GM18861 (cell line): ENCODE data around the gene LINGO1.

Experiments
- ATAC-seq: cut with Tn5 transposase; IDR thresholded peaks from one replicate; pipeline ENCODE4 v1.9.1; 2021; ENCODE audit not compliant: unreplicated experiment

LINGO1 gene

DNA sequence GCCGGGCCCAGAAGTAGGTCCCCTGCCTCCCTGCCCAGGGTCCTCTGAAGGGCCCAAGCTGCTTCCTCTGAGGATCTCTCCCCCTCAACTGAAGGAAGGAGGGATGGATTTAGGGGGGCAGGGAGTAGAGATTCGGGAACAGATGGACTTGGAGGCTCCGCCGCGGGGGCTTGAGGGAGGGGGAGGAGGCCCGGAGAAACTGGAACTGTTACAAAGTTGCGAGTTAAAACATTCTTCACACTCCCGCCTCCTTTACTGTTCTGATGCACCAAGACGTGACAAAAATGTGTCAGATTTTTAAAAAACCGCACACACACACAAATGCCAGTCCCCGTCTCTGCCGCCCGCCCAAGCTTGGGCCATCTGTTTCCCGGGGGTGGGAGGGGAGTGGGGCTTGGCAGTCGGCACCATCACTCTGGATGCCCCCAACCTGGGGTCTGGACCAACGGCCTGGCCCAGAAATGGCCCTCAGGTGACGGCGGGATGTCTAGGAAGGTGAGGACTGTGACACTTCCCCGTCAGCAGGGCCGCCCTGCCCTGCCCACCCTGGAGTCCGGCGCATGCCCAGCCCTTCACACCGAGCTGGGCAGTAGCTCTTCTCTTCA is 25.0 kb upstream of the LINGO1 start:
- no peak for ATAC-seq

DNA sequence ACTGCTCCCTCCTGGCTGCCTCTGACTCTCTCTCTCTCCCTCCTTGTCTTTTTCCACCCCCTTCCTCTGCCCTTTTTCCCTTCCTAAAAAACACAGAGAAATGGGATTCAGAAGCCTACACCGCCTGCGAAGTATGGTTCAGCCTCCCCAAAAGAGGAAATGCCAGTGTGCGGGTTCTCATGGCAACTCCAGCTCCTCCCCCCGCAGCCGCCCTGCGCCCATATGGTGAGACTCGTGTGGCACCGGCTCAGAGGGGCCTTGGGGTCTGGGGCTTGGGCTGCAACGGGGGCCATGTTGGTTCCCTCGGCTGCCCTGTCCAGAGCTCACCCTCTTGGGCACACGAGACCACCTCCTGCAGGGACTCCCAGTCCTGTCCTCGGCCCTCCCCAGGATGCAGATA is 23.6 kb upstream of the LINGO1 start:
- ATAC-seq = no peak

DNA sequence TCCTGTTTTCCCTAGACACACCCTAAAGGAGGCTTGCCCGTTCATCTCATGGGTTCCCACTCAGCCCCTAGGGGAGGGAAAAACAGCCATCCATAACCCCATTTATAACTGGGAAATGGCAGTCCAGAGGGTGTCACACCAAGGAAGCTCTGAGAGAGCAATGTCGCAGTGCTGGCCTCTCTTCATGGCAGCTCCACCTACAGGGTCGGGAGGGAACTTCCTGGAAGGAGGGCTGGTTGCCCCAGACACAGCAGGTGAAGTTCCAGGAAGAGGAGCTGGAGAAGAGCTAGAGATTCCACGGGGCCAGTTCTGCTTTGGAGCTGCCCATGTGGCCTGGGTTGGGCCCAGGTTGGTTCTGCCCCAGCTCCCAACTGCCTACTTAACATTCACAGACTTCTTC is 22.3 kb upstream of the LINGO1 start:
- ATAC-seq = no peak

DNA sequence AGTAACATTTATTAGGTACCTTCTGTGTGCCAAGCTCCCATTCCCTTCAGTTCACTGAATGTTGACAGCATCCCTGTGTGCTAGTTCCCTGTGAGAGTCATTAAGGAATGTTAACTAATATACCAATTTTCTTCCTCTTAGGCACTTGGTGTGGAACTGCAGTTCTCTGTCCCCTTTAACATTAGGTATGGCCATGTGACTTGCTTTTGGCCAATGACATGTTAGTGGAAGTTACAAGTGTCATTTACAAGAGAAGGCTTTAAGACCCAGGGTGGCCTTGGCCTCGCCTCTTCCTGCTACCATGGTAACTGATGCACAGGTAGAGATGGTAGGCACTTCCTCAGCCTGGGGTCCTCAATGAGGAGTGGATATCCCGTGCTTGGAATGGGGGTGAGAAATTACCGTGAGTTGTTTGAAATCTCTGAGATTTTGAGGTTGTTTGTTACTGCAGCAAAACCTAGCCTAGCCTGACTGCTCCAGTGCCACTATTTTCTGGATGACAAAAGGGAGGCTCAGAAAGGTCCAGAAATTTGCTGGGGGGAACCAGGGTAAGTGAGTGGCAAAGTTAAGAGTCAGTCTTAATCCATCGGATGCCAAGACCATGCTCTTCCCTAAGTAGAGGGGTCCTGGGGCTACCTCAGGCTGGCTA is 21.2 kb upstream of the LINGO1 start:
- ATAC-seq = no peak

DNA sequence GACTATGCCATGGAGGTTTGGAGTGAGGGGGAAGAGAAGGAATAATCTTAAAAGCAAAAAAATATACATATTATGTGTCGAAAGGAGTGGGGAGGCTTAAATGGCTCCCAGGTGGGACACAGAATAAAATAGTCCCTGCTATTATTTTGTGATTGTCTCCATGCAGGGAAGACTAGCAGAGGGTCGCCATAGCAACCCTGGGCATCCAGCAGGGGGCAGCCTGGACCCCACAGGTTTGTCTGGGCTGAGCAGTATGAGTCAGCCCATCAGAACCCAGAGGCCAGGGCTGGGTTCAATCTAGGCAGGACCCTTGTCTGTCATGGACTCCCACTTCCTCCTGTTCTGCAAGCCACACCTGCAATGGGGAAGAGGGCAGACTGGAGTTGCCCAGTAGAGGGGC is 17.6 kb upstream of the LINGO1 start:
- ATAC-seq = no peak

DNA sequence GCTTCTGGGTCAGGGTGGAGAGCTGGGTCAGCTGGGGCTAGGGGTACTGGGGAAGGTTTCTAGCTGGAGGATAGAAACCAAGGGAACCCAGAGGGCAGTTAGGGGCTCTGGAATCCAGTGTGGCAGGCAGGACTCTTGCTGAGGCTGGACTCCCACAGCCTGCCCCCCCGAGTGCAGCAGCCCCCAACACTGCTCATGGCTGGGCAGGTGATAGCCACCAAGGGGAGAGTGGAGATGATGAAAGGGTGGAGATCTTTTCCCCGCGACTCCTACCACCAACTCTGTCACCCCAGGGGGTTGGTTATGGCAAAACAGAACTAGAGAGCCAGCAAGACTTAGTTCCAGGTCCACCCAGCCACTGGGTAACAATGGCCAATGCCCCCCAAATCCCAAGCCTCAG is 16.9 kb upstream of the LINGO1 start:
- ATAC-seq = no peak

DNA sequence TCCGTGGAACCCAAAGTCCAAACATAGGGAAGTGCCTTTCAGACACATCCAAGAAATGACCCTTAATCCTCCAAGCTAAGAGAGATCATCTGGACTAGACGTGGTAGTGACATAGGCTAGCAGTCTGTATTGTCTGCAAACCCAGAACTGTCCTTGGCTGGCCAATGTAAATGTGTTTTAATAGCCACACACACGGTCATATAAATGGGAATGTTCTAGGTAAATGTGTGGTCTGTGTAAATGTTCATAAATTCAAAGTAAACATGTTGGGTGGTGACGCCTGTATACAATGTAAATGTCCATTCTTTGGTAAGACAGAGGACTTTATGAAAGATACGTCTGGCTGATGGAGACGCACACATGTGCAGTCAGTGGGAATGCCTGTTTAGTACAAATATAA is 16.3 kb upstream of the LINGO1 start:
- ATAC-seq = no peak

- ATAC-seq = no peak
These were observed 15.2 kb upstream of the LINGO1 start for GRCh38 chr15:77647961-77648360.

DNA sequence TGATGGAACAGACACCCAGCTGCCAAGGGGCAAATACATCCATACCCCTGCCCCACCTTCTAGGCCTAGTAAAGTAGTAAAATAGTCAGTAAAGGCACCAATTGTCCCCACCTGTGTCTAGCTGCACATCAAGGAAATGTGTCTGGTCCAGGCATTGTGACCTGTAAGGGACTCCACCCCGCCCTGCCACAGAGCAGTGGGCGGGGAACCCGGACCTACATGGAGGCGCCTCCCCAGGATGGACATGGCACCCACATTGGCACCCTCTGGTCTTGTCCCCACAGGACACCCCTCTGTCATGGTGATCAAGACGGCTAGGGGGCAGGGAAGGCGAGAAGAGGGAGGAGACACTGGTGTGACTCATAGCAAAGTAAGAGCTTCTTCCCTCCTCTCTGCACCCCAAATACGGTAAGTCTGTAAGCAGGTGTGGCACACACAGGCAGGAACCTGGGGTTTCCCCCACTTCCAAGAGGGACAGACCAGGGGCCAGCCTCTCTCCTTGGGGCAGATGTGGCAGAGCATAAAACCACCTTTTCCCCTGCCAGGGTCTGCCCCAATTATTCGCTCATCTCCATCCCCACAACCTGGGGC is 13.5 kb upstream of the LINGO1 start:
- ATAC-seq = no peak

DNA sequence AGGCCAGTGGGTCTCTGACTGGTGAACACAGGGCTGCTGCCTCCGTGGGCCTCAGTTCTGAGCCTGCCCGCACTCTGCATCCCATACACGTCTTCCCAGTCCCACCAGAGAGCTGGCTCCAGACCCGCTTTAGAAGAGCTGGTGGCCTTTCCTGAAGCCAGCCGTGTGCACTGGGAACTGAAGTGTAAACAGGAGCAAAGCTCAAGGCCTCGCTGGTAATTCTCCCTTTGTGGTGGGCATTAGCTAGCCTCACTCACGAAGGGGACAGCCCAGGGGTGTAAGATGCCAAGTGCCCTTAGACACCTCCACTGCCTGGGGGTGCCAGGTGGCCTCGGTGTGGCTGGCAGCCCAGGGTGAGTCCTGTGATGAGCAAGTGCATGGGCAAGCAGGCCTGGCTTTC is 12.9 kb upstream of the LINGO1 start:
- ATAC-seq = no peak

DNA sequence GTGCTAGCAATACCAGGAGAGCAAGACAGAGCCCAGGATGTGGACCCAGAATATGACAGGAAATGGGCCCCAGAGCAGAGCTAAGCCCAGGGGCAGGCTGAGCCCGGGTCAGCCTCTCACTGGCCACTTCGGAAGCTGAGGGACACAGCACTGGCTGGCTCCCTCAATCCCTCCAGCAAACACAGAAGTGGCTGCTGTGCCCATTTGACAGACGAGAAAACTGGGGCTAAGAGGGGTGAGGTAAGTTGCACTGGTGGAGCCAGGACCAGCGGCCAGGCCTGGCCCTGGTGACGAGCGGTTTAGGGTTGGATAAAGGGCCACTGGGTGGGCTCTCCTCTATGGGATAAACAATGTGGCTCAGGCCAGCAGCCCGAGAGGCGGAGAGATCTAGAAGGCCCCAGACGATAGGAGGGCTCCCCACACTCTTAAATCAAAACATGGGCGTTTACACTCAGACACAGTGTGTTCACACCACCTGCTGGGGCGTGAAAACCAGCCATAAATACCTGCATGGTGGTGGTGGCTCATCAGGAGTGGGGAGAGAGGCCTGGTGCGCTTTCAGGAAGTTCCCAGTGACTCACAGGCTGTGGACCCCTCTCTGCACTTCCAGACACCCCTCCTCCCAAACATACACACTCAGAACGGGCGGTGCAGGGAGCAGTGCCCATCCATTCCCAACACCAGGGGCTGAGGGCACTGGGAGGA is 12.0 kb upstream of the LINGO1 start:
- no peak for ATAC-seq

DNA sequence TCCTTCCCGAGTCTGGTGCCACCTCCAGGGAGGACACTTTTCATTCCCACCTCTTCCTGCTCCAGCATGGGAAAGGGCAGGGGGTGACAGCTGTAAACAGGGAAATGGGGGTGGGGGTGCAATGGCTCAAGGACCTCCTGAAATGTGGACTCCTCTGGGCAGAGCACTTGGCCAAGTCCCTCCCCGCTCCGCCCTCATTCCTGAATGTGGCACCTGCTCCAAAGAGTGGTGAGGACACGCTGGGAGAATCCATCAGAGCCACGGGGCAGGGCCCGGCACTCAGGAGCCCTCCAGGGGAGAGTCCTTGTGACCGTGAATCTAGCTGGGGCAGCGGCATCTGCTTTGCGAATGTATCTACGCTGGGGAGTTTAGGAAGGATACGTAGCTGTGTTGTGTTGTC is 11.1 kb upstream of the LINGO1 start:
- no peak for ATAC-seq

GRCh38 chr15:77642793-77643430 is 10.2 kb upstream of the LINGO1 start:
- ATAC-seq = no peak

- no peak for ATAC-seq
These were observed 9.3 kb upstream of the LINGO1 start for GRCh38 chr15:77641999-77642398.

GRCh38 chr15:77640615-77641014 is 7.9 kb upstream of the LINGO1 start:
- ATAC-seq = no peak

GRCh38 chr15:77639431-77639830 is 6.7 kb upstream of the LINGO1 start:
- ATAC-seq = no peak

DNA sequence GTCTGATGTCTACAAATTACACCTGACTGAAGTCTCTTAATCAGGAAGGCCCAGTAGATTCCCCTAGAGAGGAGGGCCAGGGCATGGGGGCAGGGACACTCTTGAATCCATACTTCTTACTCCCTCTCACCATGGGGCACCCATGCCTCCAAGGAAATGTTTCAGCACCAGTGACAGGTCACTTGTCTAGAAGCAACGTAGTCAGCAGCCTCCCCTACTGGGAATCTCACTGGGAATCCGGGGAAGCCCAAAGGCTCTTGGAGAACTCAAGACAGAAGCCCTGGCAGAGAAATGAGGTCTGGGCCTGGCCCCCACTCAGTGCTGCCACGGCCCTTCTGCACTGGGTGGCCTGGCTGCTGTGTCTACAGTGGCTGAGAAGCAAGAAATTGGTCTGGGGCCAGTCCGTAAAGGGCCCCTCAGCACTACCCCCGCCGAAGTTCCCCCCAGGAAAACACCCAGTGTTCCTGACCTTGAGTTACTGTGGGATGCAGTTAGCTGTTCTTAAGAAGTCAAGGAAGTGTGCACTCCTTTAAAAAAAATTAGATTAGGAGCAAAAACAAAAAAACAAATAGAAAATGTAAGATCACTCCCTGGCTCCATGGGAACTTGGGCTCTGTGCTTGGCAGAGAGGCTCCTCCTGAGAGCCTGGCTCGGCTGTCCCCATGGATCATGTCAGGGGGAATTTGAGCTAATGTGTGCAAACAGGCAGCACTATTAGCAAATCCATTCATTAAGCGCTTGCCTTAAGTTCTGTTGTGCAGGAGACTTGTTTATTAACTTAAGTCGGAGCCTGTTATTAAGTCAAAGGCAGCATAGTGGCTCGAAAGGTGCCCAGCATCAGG is 5.4 kb upstream of the LINGO1 start:
- no peak for ATAC-seq

DNA sequence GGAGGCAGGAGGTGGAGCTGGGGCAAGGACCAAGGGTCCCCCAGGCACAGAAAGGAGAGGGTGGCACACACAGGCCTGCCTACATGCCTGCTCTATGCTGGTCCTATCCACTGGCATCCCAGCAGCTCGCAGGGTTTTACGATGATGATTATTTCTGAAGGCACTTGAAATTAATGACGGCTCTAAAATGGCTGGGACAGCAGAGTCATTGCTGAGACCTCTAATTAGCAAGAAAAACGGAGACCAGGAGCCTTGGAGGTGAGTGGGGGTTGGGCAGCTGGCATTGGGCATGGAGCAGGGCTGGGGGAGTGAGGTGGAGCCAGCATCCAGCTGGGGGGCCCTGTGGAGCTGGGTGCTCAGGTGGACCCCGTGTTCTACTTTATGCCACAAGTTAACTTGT is 3.5 kb upstream of the LINGO1 start:
- ATAC-seq = no peak

- ATAC-seq = no peak
These were observed 1.7 kb upstream of the LINGO1 start for GRCh38 chr15:77634266-77634962.

GRCh38 chr15:77633913-77634265 is 1.2 kb upstream of the LINGO1 start:
- ATAC-seq = no peak
